Neural cell (in vitro differentiated cells): ENCODE results near the gene PGC. TPM values are rescaled to one million over a fixed set of nuclear protein-coding genes. Genes with fewer than 3 reads are reported as not detected.

Source experiments
- H2AFZ ChIP-seq: fragments of 200-600, 300-800 bp; sonication (generic), shearing (Covaris generic); 2 replicates; pipeline ENCODE4 v1.6.0; 2014; ENCODE audit warnings: low read depth, mild to moderate bottlenecking, antibody characterized with exemption, low read length, moderate library complexity
- H3F3A ChIP-seq: fragments of 200-600 bp; shearing (Covaris generic); 2 replicates; pipeline ENCODE4 v1.6.1; 2016; ENCODE audit warnings: mild to moderate bottlenecking, moderate library complexity, mixed read lengths, antibody characterized with exemption, low read length; ENCODE audit not compliant: insufficient read depth, poor library complexity, severe bottlenecking
- H3K27ac ChIP-seq: fragments of 200-600, 300-800 bp; sonication (generic), shearing (Covaris generic); 2 replicates; pipeline ENCODE4 v1.5.1; 2014; ENCODE audit warnings: mild to moderate bottlenecking, low read length, moderate library complexity
- H3K27me3 ChIP-seq: fragments of 300-800, 200-600 bp; sonication (generic), shearing (Covaris generic); 2 replicates; pipeline ENCODE4 v1.6.0; 2014; ENCODE audit warnings: mild to moderate bottlenecking, low read depth, low read length, moderate library complexity; ENCODE audit not compliant: insufficient read depth
- H3K36me3 ChIP-seq: fragments of 300-800, 200-600 bp; sonication (generic), shearing (Covaris generic); 2 replicates; pipeline ENCODE4 v1.5.1; 2014; ENCODE audit warnings: mild to moderate bottlenecking, antibody characterized with exemption, low read length, moderate library complexity; ENCODE audit not compliant: insufficient read depth
- H3K4me2 ChIP-seq: fragments of 300-800, 200-600 bp; sonication (generic), shearing (Covaris generic); 2 replicates; pipeline ENCODE4 v1.6.0; 2014; ENCODE audit warnings: mild to moderate bottlenecking, low read length
- H3K4me3 ChIP-seq: fragments of 300-800, 200-600 bp; sonication (generic), shearing (Covaris generic); 2 replicates; pipeline ENCODE4 v1.5.1; 2014; ENCODE audit warnings: mild to moderate bottlenecking, low read length, moderate library complexity
- H3K79me2 ChIP-seq: fragments of 200-600 bp; shearing (Covaris generic); replicated peaks from 2 replicates; pipeline ENCODE4 v1.6.0; 2014; ENCODE audit warnings: mild to moderate bottlenecking, low read length, moderate library complexity; ENCODE audit not compliant: insufficient read depth
- H3K9ac ChIP-seq: fragments of 300-800, 200-600 bp; sonication (generic), shearing (Covaris generic); 2 replicates; pipeline ENCODE4 v1.6.1; 2016; ENCODE audit warnings: mild to moderate bottlenecking, low read length, mixed read lengths
- H3K9me2 ChIP-seq: fragments of 200-600 bp; shearing (Covaris generic); 2 replicates; pipeline ENCODE4 v1.6.1; 2016; ENCODE audit warnings: mild to moderate bottlenecking, low read length, mixed read lengths; ENCODE audit not compliant: insufficient read depth
- H3K9me3 ChIP-seq: fragments of 200-600, 300-800 bp; sonication (generic), shearing (Covaris generic); 2 replicates; pipeline ENCODE4 v1.6.1; 2016; ENCODE audit warnings: mild to moderate bottlenecking, mixed run types, low read length, moderate library complexity, mixed read lengths
- H4K20me1 ChIP-seq: fragments of 200-600 bp; shearing (Covaris generic); 2 replicates; pipeline ENCODE4 v1.6.1; 2016; ENCODE audit warnings: mild to moderate bottlenecking, mixed run types; ENCODE audit not compliant: insufficient read depth
- EP300 ChIP-seq: fragments of 450-650 bp; conservative IDR thresholded peaks from 2 replicates; pipeline ENCODE4 v1.6.1; 2014; ENCODE audit warnings: antibody characterized with exemption, mild to moderate bottlenecking, moderate library complexity; ENCODE audit not compliant: poor library complexity, severe bottlenecking
- EZH2 ChIP-seq: fragments of 200-600, 300-800 bp; shearing (Covaris generic), sonication (generic); IDR thresholded peaks from 2 replicates; pipeline ENCODE4 v1.6.1; 2014; ENCODE audit warnings: antibody characterized with exemption, low read length, borderline replicate concordance, mild to moderate bottlenecking; ENCODE audit not compliant: insufficient read depth, poor library complexity, severe bottlenecking
- MXI1 ChIP-seq: fragments of 450-650 bp; conservative IDR thresholded peaks from 2 replicates; pipeline ENCODE4 v1.6.1; 2014; ENCODE audit warnings: antibody characterized with exemption, mild to moderate bottlenecking; ENCODE audit not compliant: poor library complexity, severe bottlenecking
- POLR2AphosphoS5 ChIP-seq: IDR thresholded peaks from 2 replicates; pipeline ENCODE4 v1.6.1; 2012
- RAD21 ChIP-seq: fragments of 450-650 bp; conservative IDR thresholded peaks from 2 replicates; pipeline ENCODE4 v1.6.1; 2014; ENCODE audit warnings: antibody characterized with exemption, mild to moderate bottlenecking, moderate library complexity
- SMC3 ChIP-seq: fragments of 450-650 bp; conservative IDR thresholded peaks from 2 replicates; pipeline ENCODE4 v1.6.1; 2014; ENCODE audit warnings: antibody characterized with exemption, mild to moderate bottlenecking, moderate library complexity; ENCODE audit not compliant: poor library complexity
- TAF1 ChIP-seq: IDR thresholded peaks from 2 replicates; pipeline ENCODE4 v1.6.1; 2012; ENCODE audit warnings: low read depth
- polyA plus RNA-seq: library from polyadenylated mRNA; depleted of rRNA; stranded (reverse); fragments of >200 nt; gene quantifications from 2 replicates; pipeline ENCODE4 v1.2.3, GENCODE V29; 2014
- TF ChIP-seq, protein P1 (sequence below): fragments of 450-650 bp; IDR thresholded peaks from 2 replicates; pipeline ENCODE4 v1.5.1; 2014; ENCODE audit warnings: antibody characterized with exemption, mild to moderate bottlenecking, moderate library complexity; ENCODE audit not compliant: poor library complexity, severe bottlenecking
- TF ChIP-seq, protein P2 (sequence below): IDR thresholded peaks from 2 replicates; pipeline ENCODE4 v1.6.1; 2012; ENCODE audit warnings: borderline replicate concordance

PGC gene
- polyA plus RNA-seq, 1 donor from 2014 or later, result not detected

DNA sequence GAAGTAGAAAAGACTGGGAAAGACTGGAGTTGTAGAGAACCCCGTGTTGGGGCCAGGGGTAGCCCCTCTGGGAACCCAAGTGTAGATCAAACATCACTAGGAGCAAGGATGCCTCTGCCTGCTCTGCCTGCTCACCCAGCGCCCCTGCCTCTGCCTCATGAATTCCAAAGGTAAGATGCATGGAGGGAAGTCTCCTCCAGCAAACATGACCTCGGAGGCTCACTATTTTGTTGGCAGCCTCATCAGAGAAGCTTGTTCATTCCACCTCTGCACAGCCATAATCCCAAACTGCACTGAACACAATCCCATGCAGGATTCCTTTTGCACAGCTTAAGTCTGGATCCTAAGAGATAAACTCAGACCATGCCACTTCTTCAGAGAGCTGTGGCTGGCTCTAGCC, 27.6 kb upstream of the PGC start:
- Histone ChIP-seq H3K9me2 (no peaks in the 10 kb centered on the region), H3K27ac (no peak overlapping the region), H3K9me3 (no peaks in the 10 kb centered on the region), H4K20me1 (no peaks in the 10 kb centered on the region), H3K36me3 (no peaks in the 10 kb centered on the region), H3K27me3 (no peaks in the 10 kb centered on the region), H3K4me2 (no peak overlapping the region), H3K9ac (no peak overlapping the region), H3K79me2 (no peaks in the 10 kb centered on the region), H3K4me3 (no peak overlapping the region), H3F3A (no peaks in the 10 kb centered on the region), H2AFZ (no peak overlapping the region)
- TF ChIP-seq EP300 (no peak), SMC3 (no peak), EZH2 (no peak), TAF1 (no peak), RAD21 (no peak), MXI1 (no peak), POLR2AphosphoS5 (no peak)
- TF ChIP-seq, protein P1, sequence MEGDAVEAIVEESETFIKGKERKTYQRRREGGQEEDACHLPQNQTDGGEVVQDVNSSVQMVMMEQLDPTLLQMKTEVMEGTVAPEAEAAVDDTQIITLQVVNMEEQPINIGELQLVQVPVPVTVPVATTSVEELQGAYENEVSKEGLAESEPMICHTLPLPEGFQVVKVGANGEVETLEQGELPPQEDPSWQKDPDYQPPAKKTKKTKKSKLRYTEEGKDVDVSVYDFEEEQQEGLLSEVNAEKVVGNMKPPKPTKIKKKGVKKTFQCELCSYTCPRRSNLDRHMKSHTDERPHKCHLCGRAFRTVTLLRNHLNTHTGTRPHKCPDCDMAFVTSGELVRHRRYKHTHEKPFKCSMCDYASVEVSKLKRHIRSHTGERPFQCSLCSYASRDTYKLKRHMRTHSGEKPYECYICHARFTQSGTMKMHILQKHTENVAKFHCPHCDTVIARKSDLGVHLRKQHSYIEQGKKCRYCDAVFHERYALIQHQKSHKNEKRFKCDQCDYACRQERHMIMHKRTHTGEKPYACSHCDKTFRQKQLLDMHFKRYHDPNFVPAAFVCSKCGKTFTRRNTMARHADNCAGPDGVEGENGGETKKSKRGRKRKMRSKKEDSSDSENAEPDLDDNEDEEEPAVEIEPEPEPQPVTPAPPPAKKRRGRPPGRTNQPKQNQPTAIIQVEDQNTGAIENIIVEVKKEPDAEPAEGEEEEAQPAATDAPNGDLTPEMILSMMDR, result no peak
- TF ChIP-seq, protein P2, sequence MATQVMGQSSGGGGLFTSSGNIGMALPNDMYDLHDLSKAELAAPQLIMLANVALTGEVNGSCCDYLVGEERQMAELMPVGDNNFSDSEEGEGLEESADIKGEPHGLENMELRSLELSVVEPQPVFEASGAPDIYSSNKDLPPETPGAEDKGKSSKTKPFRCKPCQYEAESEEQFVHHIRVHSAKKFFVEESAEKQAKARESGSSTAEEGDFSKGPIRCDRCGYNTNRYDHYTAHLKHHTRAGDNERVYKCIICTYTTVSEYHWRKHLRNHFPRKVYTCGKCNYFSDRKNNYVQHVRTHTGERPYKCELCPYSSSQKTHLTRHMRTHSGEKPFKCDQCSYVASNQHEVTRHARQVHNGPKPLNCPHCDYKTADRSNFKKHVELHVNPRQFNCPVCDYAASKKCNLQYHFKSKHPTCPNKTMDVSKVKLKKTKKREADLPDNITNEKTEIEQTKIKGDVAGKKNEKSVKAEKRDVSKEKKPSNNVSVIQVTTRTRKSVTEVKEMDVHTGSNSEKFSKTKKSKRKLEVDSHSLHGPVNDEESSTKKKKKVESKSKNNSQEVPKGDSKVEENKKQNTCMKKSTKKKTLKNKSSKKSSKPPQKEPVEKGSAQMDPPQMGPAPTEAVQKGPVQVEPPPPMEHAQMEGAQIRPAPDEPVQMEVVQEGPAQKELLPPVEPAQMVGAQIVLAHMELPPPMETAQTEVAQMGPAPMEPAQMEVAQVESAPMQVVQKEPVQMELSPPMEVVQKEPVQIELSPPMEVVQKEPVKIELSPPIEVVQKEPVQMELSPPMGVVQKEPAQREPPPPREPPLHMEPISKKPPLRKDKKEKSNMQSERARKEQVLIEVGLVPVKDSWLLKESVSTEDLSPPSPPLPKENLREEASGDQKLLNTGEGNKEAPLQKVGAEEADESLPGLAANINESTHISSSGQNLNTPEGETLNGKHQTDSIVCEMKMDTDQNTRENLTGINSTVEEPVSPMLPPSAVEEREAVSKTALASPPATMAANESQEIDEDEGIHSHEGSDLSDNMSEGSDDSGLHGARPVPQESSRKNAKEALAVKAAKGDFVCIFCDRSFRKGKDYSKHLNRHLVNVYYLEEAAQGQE, result no peak

DNA sequence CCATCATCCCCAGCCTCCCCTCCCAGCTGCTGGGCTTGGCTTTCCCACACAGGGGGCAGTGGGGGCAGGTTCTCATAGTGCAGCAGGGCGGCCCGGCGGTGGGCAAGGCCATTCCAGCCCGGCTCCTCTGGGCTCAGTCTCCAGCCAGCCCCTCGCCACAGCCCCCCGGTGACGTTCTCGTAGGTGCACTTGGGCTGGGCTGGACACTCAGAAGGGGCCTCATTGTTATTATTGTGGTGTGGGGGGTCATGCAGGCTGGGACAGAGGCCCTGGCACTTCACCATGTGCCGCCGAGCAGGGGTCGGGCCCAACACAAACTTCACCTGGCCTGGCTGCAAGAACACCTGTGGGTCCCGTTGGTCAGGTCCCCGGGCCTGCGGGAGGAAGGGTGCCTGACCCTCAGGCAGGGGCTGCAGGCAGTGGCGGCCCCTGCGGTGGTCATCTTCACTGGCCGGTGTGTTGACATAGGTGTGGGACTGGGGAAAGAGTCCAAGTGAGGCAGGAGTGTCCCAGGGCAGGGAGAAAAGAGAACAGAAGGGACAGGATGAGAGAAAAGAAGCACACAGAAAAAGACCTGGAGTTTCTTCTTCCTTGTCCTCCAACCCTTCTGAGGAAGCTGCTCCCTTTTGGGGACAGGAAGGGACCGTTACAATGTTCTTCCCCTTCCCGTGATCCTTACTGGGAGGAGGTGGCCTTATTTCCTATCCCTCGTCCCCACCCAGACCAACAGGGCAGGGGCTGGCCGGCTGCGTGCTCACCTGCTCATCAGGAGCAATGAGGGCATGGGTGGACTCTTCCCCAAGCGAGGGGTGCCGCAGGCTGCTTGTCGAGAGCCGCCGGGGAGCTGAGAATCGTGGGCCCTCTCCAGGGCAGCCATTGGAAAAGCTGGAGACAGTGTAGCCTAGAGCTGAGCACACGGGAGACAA, 24.1 kb upstream of the PGC start:
- Histone ChIP-seq H3F3A (no peaks in the 10 kb centered on the region), H3K27ac (no peak overlapping the region), H3K27me3 (no peaks in the 10 kb centered on the region), H4K20me1 (no peaks in the 10 kb centered on the region), H3K9me3 (no peaks in the 10 kb centered on the region), H3K9me2 (no peaks in the 10 kb centered on the region), H3K4me2 (no peak overlapping the region), H3K79me2 (no peaks in the 10 kb centered on the region), H3K36me3 (no peaks in the 10 kb centered on the region), H2AFZ (no peak overlapping the region), H3K4me3 (no peak overlapping the region), H3K9ac (no peak overlapping the region)
- no peak for TF ChIP-seq EZH2
